Measurements from ENCODE around the gene GLI1. TPM values are rescaled to one million over a fixed set of nuclear protein-coding genes. Genes with fewer than 3 reads are reported as not detected.

Gene GLI1
- total RNA-seq, 4 donors from 2014 or later: 0.09 to 0.60 (median 0.19) TPM; not detected in 1

DNA sequence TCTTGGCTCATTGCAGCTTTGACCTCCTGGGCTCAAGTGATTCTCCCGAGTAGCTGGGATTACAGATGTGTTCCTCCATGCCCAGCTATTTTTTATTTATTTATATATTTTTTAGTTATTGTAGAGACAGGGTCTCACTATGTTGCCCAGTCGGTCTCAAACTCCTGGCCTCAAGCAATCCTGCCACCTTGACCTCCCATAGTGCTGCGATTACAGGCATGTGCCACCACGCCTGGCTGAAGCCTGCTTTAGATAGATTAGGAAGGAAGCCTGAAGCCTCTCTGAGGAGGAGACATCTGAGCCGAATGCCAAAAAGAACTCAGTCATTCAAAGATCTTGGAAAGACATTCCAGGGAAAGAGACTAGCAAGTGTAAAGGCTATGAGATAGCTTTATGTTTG is 14.8 kb upstream of the GLI1 start:
- no peak for ATAC-seq (ENCODE audit: low FRiP score)
- TF ChIP-seq, protein P1, sequence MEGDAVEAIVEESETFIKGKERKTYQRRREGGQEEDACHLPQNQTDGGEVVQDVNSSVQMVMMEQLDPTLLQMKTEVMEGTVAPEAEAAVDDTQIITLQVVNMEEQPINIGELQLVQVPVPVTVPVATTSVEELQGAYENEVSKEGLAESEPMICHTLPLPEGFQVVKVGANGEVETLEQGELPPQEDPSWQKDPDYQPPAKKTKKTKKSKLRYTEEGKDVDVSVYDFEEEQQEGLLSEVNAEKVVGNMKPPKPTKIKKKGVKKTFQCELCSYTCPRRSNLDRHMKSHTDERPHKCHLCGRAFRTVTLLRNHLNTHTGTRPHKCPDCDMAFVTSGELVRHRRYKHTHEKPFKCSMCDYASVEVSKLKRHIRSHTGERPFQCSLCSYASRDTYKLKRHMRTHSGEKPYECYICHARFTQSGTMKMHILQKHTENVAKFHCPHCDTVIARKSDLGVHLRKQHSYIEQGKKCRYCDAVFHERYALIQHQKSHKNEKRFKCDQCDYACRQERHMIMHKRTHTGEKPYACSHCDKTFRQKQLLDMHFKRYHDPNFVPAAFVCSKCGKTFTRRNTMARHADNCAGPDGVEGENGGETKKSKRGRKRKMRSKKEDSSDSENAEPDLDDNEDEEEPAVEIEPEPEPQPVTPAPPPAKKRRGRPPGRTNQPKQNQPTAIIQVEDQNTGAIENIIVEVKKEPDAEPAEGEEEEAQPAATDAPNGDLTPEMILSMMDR (IDR thresholded peaks at IDR 0.05): no peak
- DNase-seq (ENCODE audit: low spot score): no peak

DNA sequence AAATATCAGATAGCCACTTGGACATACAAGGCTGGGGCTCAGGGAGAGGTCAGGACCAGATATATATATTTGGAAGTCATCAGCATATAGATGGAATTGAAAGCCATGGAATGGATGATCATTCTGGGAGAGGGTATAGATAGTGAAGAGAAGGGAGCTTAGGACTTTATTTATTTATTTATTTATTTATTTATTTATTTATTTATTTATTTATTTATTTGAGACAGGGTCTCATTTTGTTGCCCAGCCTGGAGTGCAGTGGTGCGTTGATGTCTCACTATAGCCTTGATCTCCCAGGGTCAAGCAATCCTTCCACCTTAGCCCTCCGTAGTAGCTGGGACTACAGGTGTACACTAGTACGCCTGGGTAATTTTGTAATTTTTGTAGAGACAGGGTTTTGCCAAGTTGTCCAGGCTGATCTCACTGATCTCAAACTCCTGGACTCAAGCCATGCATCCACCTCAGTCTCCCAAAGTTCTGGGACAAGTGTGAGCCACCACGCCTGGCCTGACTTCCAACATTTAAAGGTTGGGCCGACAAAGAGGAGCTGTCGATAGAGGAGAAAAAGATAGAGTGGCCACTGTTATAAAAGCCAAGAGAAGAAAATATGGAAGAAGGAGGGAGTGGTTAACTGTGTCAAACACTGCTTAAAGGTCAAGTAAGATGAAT is 13.2 kb upstream of the GLI1 start:
- no peak for ATAC-seq (ENCODE audit: low FRiP score)
- no peak for DNase-seq (ENCODE audit: low spot score)
- TF ChIP-seq, protein P1 (IDR thresholded peaks at IDR 0.05): no peak

DNA sequence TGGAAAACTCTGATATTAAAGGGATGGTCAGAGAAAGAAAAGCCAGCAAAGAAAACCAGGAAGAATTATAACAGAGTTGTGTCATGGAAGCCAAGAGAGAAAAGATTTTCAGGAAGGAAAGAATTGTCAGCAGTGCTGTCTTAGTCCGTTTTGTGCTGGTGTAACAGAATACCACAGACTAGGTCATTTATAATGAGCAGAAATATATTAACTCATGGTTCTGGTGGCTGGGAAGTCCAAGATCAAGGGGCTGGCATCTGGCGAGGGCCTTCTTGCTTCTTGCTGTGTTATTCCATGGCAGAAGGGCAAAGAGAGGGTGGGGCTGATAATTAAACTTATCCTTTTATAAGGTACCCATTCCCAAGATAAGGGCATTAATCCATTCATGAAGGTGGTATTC is 10.9 kb upstream of the GLI1 start:
- no peak for ATAC-seq (ENCODE audit: low FRiP score)
- TF ChIP-seq, protein P1 (IDR thresholded peaks at IDR 0.05): no peak
- DNase-seq (ENCODE audit: low spot score): no peak

DNA sequence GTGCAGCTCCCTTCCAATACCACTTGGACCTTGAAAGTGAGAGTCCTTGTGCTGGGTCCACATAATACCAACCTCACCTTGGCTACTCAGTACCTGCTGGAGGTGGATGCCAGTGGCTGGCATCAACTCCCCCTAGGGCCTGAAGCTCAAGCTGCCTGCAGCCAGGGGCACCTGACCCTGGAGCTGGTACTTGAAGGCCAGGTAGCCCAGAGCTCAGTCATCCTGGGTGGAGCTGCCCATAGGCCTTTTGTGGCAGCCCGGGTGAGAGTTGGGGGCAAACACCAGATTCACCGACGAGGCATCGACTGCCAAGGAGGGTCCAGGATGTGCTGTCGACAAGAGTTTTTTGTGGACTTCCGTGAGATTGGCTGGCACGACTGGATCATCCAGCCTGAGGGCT is 10.2 kb upstream of the GLI1 start:
- DNase-seq (ENCODE audit: low spot score) (no peak), ATAC-seq (ENCODE audit: low FRiP score) (no peak)
- TF ChIP-seq, protein P1 (IDR thresholded peaks at IDR 0.05): no peak

DNA sequence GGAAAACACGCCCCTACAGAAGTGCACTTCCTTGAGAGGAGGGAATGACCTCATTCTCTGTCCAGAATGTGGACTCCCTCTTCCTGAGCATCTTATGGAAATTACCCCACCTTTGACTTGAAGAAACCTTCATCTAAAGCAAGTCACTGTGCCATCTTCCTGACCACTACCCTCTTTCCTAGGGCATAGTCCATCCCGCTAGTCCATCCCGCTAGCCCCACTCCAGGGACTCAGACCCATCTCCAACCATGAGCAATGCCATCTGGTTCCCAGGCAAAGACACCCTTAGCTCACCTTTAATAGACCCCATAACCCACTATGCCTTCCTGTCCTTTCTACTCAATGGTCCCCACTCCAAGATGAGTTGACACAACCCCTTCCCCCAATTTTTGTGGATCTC is 9.5 kb upstream of the GLI1 start:
- no peak for DNase-seq (ENCODE audit: low spot score)
- TF ChIP-seq, protein P1 (IDR thresholded peaks at IDR 0.05): no peak
- ATAC-seq (ENCODE audit: low FRiP score): no peak

DNA sequence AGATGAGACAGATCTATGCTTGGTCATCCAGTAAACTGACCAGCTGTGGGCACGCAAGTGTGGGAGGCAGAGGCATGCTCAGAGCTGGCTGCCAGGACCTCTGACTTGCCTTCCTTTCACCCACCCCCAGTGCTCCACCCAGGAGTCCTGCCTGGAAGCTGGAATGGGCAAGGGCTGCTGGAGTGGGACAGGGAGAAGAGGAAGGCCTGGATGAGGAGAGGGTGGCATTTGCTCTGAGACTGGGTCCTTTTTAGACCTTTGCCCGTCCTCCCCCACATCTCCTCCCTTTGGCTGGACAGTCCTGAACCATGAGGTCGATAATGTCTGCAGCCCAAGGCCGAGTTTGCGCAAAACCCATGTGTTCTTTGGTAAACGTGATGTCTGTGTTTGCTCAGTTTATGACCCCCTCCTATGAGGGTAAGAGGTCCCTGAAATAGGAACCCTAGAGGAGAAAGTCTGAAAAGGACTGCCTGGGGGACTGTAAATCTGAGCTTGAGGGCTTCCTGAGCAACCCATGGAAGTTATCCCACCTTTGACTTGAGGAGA is 8.3 kb upstream of the GLI1 start:
- no peak for ATAC-seq (ENCODE audit: low FRiP score)
- DNase-seq (ENCODE audit: low spot score): no peak
- TF ChIP-seq, protein P1 (IDR thresholded peaks at IDR 0.05): no peak
